IMR-90 (cell line): ENCODE results near the gene MEIKIN.

ENCODE experiments used
- CHD1 ChIP-seq: IDR thresholded peaks from 2 replicates; pipeline ENCODE4 v1.6.1; 2012; ENCODE audit warnings: low read depth, low read length, improper control_type of control experiment
- CTCF ChIP-seq: conservative IDR thresholded peaks from 2 replicates; pipeline ENCODE4 v1.5.1; 2012; ENCODE audit warnings: mild to moderate bottlenecking, low read depth, low read length, improper control_type of control experiment

GRCh38 chr5:131981516-131981915, 36.1 kb upstream of the MEIKIN start:
- no peak for TF ChIP-seq CTCF
- TF ChIP-seq CHD1 = no peak
